Tibial nerve (tissue), 4 donors: ENCODE data around the gene IQSEC1.

Experiments
- CTCF ChIP-seq, 5 experiments: fragments of 200-600 bp in 3 of 5; fragments of 450-650 bp in 2 of 5; sonication (generic) in 3 of 5; IDR thresholded peaks; one replicate each; pipeline ENCODE4 v1.5.1; 2016 to 2019; ENCODE audit warnings: antibody characterized with exemption in 5 of 5, mild to moderate bottlenecking in 3 of 5, moderate library complexity in 2 of 5
- EP300 ChIP-seq, 2 donors: sonication (generic); formaldehyde crosslinking; IDR thresholded peaks; one replicate each; pipeline ENCODE4 v1.6.1; 2017; ENCODE audit warnings: antibody characterized with exemption in 2 of 2, mild to moderate bottlenecking in 1 of 2

GRCh38 chr3:13019243-13020095 lies 53.8 kb downstream of the IQSEC1 start:
- TF ChIP-seq CTCF (IDR thresholded peaks at IDR 0.05) (no peak), EP300 (IDR thresholded peaks at IDR 0.05) (no peak)
